HG03060 (cell line): ENCODE data around the gene MON2.

Experiments
- ATAC-seq: cut with Tn5 transposase; IDR thresholded peaks from one replicate; pipeline ENCODE4 v1.9.1; 2021; ENCODE audit warnings: low read depth, moderate number of reproducible peaks; ENCODE audit not compliant: unreplicated experiment

Gene MON2

GRCh38 chr12:62646566-62646965 lies 179.9 kb downstream of the MON2 start:
- no peak for ATAC-seq

- no peak for ATAC-seq
Measured at GRCh38 chr12:62647586-62647985, 181.0 kb downstream of the MON2 start.

GRCh38 chr12:62649412-62650138 lies 182.9 kb downstream of the MON2 start:
- ATAC-seq: no peak
